HG03064 (cell line): ENCODE measurements around the gene CCDC92B.
"Not testable (repeated sequence)": the region's sequence is repeated elsewhere in the genome, so short reads cannot be mapped to it uniquely, and the experiment has no call there.

Experiments
- ATAC-seq: cut with Tn5 transposase; IDR thresholded peaks from one replicate; pipeline ENCODE4 v1.9.1; 2021; ENCODE audit warnings: low read depth; ENCODE audit not compliant: unreplicated experiment

CCDC92B gene

GRCh38 chr17:2749058-2749783 is at the start of gene CCDC92B:
Gene CCDC92B (minus strand): TSS chr17:2749652. CDS start chr17:2735145, 14,507 bp downstream.
- no peak for ATAC-seq

DNA sequence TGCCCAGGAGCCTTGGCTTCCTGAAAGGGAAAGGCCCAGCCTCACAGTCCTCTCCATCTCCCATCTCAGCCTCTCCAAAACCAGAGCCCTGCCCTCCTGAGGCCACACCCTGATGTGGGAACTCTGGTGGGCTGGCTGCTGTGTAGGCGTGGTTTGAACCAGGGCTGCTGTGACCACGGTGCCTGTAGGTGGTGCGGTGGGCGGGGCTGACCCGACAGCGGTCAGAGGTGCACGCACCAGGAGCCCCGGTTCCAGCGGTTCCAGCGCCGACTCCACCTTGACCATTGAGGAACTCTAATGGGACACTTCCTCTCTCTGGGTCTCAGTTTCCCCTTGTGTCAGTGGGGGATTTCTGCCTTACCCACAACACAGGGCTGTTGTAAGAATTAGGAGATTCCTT is 49.2 kb upstream of the CCDC92B start:
- no peak for ATAC-seq

DNA sequence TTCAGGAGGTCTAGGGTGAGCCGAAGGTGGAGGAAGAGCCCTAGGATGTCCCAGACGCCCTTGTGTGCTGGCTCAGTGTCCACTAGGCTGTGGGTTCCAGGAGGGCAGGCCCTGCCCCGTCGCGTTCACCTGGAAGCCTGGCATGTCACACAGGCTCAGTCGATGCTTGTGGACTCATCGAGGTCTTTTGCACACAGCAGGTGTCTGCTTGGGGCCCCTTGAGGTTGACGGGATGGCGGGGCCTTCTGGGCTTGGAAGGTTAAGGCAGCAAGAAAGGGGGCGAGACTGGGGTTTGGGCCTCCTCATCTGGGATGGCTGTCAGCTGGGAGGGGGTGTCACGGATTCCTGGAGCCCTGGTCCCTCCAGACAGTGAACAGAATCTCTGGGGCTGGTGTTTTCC is 48.7 kb upstream of the CCDC92B start:
- ATAC-seq, result no peak

- ATAC-seq, result no peak
Observed at GRCh38 chr17:2797637-2798036, 48.2 kb upstream of the CCDC92B start.

DNA sequence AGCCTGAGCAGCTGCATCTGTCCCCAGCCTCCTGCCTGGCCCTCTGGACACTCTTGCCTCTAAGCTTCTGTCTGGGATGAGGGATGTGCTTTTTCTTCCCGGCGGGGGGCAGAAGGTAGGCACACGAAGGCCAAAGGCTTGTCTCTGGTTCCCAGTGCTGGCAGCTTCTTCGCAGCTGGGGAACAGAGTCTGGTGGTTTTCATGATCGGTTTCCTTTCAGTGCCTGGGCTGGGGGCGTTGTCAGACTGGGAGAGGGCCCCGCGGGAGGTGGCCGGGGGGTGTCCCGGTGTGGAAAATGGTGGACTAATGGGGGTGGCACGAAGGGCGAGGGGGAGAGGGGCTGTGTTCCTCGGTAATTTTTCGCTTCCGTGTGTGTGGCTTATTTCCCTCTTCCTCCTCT is 47.8 kb upstream of the CCDC92B start:
- no peak for ATAC-seq

GRCh38 chr17:2796164-2797125 is 47.0 kb upstream of the CCDC92B start, which contains the start of gene RAP1GAP2:
Gene RAP1GAP2 (plus strand): TSS chr17:2796438. CDS start chr17:2796528, 90 bp downstream.
- ATAC-seq, result no peak

- ATAC-seq, result no peak
Observed at GRCh38 chr17:2795441-2796163, 46.1 kb upstream of the CCDC92B start.

- ATAC-seq, result no peak
Observed at GRCh38 chr17:2794111-2794803, 44.8 kb upstream of the CCDC92B start.

GRCh38 chr17:2792366-2793169 is 43.1 kb upstream of the CCDC92B start:
- ATAC-seq, result no peak

- no peak for ATAC-seq
Observed at GRCh38 chr17:2789700-2790099, 40.2 kb upstream of the CCDC92B start.

GRCh38 chr17:2786176-2786881 is 36.9 kb upstream of the CCDC92B start:
- ATAC-seq, result no peak

- not testable (repeated sequence) for ATAC-seq
Observed at GRCh38 chr17:2785376-2785775, 35.9 kb upstream of the CCDC92B start.

GRCh38 chr17:2784864-2785263 is 35.4 kb upstream of the CCDC92B start:
- no peak for ATAC-seq

DNA sequence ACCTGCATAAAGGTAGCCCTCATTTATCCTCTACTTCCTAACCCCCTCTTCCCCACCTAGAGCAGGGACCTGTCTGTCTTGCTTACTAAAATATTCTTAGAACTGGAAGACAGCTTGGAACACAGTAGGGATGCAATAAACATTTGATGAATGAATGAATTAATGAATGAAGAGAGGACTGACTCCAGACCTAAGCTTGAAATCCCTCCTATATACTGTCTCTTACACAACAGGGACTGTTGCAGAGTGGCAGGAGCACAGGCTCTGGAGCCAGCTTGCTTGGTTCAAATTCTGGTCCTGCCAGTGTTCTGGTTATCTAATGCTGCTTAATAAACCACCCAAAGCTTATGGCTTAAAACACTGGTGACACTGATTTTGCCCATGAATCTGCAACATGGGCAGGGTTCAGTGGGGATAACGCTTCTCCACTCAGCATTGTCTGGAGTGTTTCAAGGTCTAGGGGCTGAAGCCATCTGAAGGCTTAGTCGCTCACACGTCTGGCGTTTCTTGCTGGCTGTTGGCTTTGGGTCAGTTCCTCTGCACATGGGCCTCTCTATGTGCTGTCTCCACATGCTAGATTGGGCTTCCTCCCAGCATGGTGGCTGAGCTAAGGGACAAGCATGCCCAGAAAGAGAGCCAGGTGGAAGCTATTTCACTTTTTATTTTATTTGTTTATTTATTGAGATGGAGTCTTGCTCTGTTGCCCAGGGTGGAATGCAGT is 34.0 kb upstream of the CCDC92B start:
- ATAC-seq, result no peak

GRCh38 chr17:2782055-2782454 is 32.6 kb upstream of the CCDC92B start:
- ATAC-seq, result no peak

- not testable (repeated sequence) for ATAC-seq
Observed at GRCh38 chr17:2781598-2781997, 32.1 kb upstream of the CCDC92B start.

DNA sequence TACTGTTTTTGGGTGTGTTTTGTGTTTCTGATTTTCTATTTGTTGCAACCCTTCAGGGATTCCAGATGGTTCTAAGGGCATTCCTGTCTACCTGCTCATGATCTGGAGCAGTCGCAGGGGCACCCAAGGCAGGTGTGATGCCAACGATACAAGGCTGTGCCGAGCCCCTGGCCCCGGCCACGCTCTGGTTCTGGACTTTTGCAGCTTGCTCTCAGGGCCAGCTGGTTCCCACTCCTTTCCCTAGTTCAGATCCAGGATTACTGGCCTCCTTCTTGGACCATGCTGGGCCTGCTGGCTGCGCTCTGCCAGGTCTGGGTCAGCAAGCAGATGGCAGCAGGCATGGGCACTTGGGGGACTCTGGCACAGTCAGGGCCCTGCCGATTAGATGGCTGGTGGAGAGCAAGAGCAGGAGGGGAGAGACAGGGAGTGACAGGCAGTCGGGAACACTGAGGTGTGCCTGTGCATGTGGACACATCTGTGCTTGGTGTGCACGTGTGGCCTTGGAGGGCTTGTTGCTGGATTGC is 31.5 kb upstream of the CCDC92B start:
- no peak for ATAC-seq

- no peak for ATAC-seq
Observed at GRCh38 chr17:2780256-2780655, 30.8 kb upstream of the CCDC92B start.
